CD14-positive monocyte (primary cell): Measurements from ENCODE around the gene HOXB8. TPM values are rescaled to one million over a fixed set of nuclear protein-coding genes. Genes with fewer than 3 reads are reported as not detected.

Source experiments
- DNase-seq, 3 donors: peaks; one replicate each; pipeline ENCODE4 v3.0.0-alpha.2; 2011 to 2022
- H2AFZ ChIP-seq: 2 replicates; pipeline ENCODE4 v1.6.0; 2012; ENCODE audit warnings: mild to moderate bottlenecking, low read depth, low read length, inconsistent platforms; ENCODE audit not compliant: insufficient read depth, poor library complexity, severe bottlenecking
- H3K27ac ChIP-seq, 2 donors: 1 replicate in 1 of 2; 2 replicates in 1 of 2; pipeline ENCODE4 v1.5.1; 2012 to 2013; ENCODE audit warnings: low read length in 2 of 2, control low read depth in 1 of 2, inconsistent platforms in 1 of 2, low read depth in 1 of 2, mild to moderate bottlenecking in 1 of 2
- H3K27me3 ChIP-seq, 2 donors: one replicate each; pipeline versions ENCODE4 v1.6.0 to v1.6.1; 2011 to 2013; ENCODE audit warnings: low read length in 2 of 2; ENCODE audit not compliant: control insufficient read depth in 2 of 2, insufficient read depth in 2 of 2
- H3K36me3 ChIP-seq, 2 donors: replicated peaks in 1 of 2; 1 replicate in 1 of 2; 2 replicates in 1 of 2; pipeline versions ENCODE4 v1.5.1 to v1.6.1; 2012 to 2013; ENCODE audit warnings: low read length in 2 of 2, control low read depth in 1 of 2, inconsistent platforms in 1 of 2, mild to moderate bottlenecking in 1 of 2; ENCODE audit not compliant: insufficient read depth in 2 of 2, control insufficient read depth in 1 of 2
- H3K4me1 ChIP-seq, 2 donors: 1 replicate in 1 of 2; 2 replicates in 1 of 2; pipeline versions ENCODE4 v1.5.1 to v1.6.1; 2012 to 2013; ENCODE audit warnings: low read length in 2 of 2, control low read depth in 1 of 2, inconsistent platforms in 1 of 2, mild to moderate bottlenecking in 1 of 2, moderate library complexity in 1 of 2; ENCODE audit not compliant: insufficient read depth in 2 of 2, control insufficient read depth in 1 of 2
- H3K4me2 ChIP-seq: replicated peaks from 2 replicates; pipeline ENCODE3; 2012; ENCODE audit warnings: low read length, moderate library complexity, mild to moderate bottlenecking; ENCODE audit not compliant: poor library complexity, severe bottlenecking; ENCODE audit errors: extremely low read depth
- H3K4me3 ChIP-seq, 3 experiments: fragments of 200-600 bp in 1 of 3; sonication (generic) in 1 of 3; replicated peaks in 1 of 3; 1 replicate in 2 of 3; 2 replicates in 1 of 3; pipeline ENCODE4 v1.5.1; 2011 to 2013; ENCODE audit warnings: low read length in 3 of 3, mild to moderate bottlenecking in 3 of 3, control low read depth in 2 of 3, low read depth in 2 of 3, inconsistent platforms in 1 of 3, moderate library complexity in 1 of 3
- H3K79me2 ChIP-seq: 2 replicates; pipeline ENCODE4 v1.6.0; 2012; ENCODE audit warnings: mild to moderate bottlenecking, control low read depth, inconsistent platforms, low read length, moderate library complexity; ENCODE audit not compliant: insufficient read depth
- H3K9ac ChIP-seq: 2 replicates; pipeline ENCODE4 v1.6.0; 2017; ENCODE audit warnings: low read length, mild to moderate bottlenecking; ENCODE audit not compliant: insufficient read depth, poor library complexity, severe bottlenecking
- H3K9me3 ChIP-seq, 2 donors: replicated peaks in 1 of 2; 1 replicate in 1 of 2; 2 replicates in 1 of 2; pipeline versions ENCODE4 v1.5.1 to v1.6.1; 2012 to 2013; ENCODE audit warnings: low read length in 2 of 2, control low read depth in 1 of 2; ENCODE audit not compliant: control insufficient read depth in 1 of 2, insufficient read depth in 1 of 2
- H4K20me1 ChIP-seq: 2 replicates; pipeline ENCODE4 v1.6.0; 2012; ENCODE audit warnings: mild to moderate bottlenecking, low read length, control low read depth, moderate library complexity; ENCODE audit not compliant: insufficient read depth
- H3K27ac Mint-ChIP-seq, 7 donors: one replicate each; pipeline ENCODE4 v1.8.0; 2020; ENCODE audit warnings: mild to moderate bottlenecking in 7 of 7, mixed read lengths in 7 of 7, moderate library complexity in 6 of 7, inconsistent platforms in 2 of 7
- H3K27me3 Mint-ChIP-seq, 3 donors: one replicate each; pipeline ENCODE4 v1.8.0; 2021 to 2022; ENCODE audit warnings: low read depth in 3 of 3, mild to moderate bottlenecking in 3 of 3, mixed read lengths in 3 of 3, moderate library complexity in 3 of 3, inconsistent platforms in 1 of 3
- H3K36me3 Mint-ChIP-seq, 2 donors: one replicate each; pipeline ENCODE4 v1.8.0; 2020; ENCODE audit warnings: mixed read lengths in 2 of 2, inconsistent platforms in 1 of 2, mild to moderate bottlenecking in 1 of 2
- H3K4me1 Mint-ChIP-seq: one replicate; pipeline ENCODE4 v1.8.0; 2020; ENCODE audit warnings: mild to moderate bottlenecking, mixed read lengths
- H3K4me3 Mint-ChIP-seq, 2 donors: one replicate each; pipeline ENCODE4 v1.8.0; 2020; ENCODE audit warnings: mild to moderate bottlenecking in 2 of 2, mixed read lengths in 2 of 2, moderate library complexity in 1 of 2
- H3K9me3 Mint-ChIP-seq, 7 donors: one replicate each; pipeline ENCODE4 v1.8.0; 2020 to 2022; ENCODE audit warnings: mixed read lengths in 7 of 7, mild to moderate bottlenecking in 6 of 7, moderate library complexity in 6 of 7, inconsistent platforms in 2 of 7
- WGBS: methylation state at CpG from one replicate; pipeline ENCODE4 v1.1.5; 2013; ENCODE audit warnings: missing lambda C conversion rate; ENCODE audit not compliant: insufficient coverage; 5-methylcytosine and 5-hydroxymethylcytosine counted together
- intact Hi-C, 2 donors: fragments of 100-400 bp; cut with micrococcal nuclease; formaldehyde crosslinking; loops; one replicate each; pipeline versions ENCODE4 v1.15.0 to v1.15.1; 2023
- polyA plus RNA-seq, 3 donors: library from polyadenylated mRNA; depleted of rRNA in 1 of 3; unstranded in 2 of 3; stranded (reverse) in 1 of 3; fragments of 300-500 nt in 2 of 3; fragments of >200 nt in 1 of 3; fragmentation: Illumina TruSeq in 2 of 3; gene quantifications; 1 replicate in 2 of 3; 2 replicates in 1 of 3; pipeline ENCODE4 v1.2.3, GENCODE V29; 2012 to 2021
- TF ChIP-seq, protein P1 (sequence below): fragments of 200-600 bp; IDR thresholded peaks from one replicate; pipeline ENCODE4 v1.8.0; 2022; ENCODE audit warnings: antibody characterized with exemption, mild to moderate bottlenecking

Gene HOXB8
- polyA plus RNA-seq, 3 donors: not detected

GRCh38 chr17:48584223-48584741 is 30.8 kb downstream of the HOXB8 start:
- no peak overlapping the region for H3K4me2 ChIP-seq
- Mint-ChIP-seq H3K4me3 (peak overlapping the region in 1 of 2 donors; percentile 99), H3K27me3 (peaks cover 97 to 100% (median 98%) of the 10 kb centered on the region in 3 donors), H3K36me3 (peaks cover 14 to 33% of the 10 kb centered on the region in 2 donors), H3K9me3 (peaks cover 0 to 36% (median 28%) of the 10 kb centered on the region in 7 donors), H3K27ac (no peak overlapping the region), H3K4me1 (peaks cover 53% of the 10 kb centered on the region)
- H3K4me3 ChIP-seq: no peak overlapping the region
- H3K4me1 ChIP-seq: peaks cover 33 to 46% of the 10 kb centered on the region in 2 donors
- H4K20me1 ChIP-seq: no peaks in the 10 kb centered on the region
- no peak overlapping the region for H3K9ac ChIP-seq
- peaks cover 92 to 99% of the 10 kb centered on the region in 2 donors for H3K27me3 ChIP-seq
- H3K79me2 ChIP-seq: no peaks in the 10 kb centered on the region
- H3K27ac ChIP-seq: no peak overlapping the region
- TF ChIP-seq, protein P1, sequence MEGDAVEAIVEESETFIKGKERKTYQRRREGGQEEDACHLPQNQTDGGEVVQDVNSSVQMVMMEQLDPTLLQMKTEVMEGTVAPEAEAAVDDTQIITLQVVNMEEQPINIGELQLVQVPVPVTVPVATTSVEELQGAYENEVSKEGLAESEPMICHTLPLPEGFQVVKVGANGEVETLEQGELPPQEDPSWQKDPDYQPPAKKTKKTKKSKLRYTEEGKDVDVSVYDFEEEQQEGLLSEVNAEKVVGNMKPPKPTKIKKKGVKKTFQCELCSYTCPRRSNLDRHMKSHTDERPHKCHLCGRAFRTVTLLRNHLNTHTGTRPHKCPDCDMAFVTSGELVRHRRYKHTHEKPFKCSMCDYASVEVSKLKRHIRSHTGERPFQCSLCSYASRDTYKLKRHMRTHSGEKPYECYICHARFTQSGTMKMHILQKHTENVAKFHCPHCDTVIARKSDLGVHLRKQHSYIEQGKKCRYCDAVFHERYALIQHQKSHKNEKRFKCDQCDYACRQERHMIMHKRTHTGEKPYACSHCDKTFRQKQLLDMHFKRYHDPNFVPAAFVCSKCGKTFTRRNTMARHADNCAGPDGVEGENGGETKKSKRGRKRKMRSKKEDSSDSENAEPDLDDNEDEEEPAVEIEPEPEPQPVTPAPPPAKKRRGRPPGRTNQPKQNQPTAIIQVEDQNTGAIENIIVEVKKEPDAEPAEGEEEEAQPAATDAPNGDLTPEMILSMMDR: no peak
- peaks cover 0 to 18% of the 10 kb centered on the region in 2 donors for H3K9me3 ChIP-seq
- intact Hi-C loops: no loop called here
- H2AFZ ChIP-seq: no peak overlapping the region
- WGBS: no CpG with 5 or more reads among the region's 2 CpGs
- no peak for DNase-seq
- no peaks in the 10 kb centered on the region for H3K36me3 ChIP-seq

- Histone ChIP-seq H3K4me1 (peaks cover 38 to 51% of the 10 kb centered on the region in 2 donors), H2AFZ (no peak overlapping the region), H3K27me3 (peaks cover 92 to 99% of the 10 kb centered on the region in 2 donors), H4K20me1 (no peaks in the 10 kb centered on the region), H3K9me3 (peaks cover 0 to 23% of the 10 kb centered on the region in 2 donors), H3K27ac (no peak overlapping the region), H3K4me3 (no peak overlapping the region), H3K9ac (no peak overlapping the region), H3K4me2 (no peak overlapping the region), H3K36me3 (no peaks in the 10 kb centered on the region), H3K79me2 (no peaks in the 10 kb centered on the region)
- TF ChIP-seq, protein P1: no peak
- H3K27me3 Mint-ChIP-seq: peaks cover 97 to 100% (median 98%) of the 10 kb centered on the region in 3 donors
- peaks cover 19 to 38% of the 10 kb centered on the region in 2 donors for H3K36me3 Mint-ChIP-seq
- peaks cover 3 to 41% (median 29%) of the 10 kb centered on the region in 7 donors for H3K9me3 Mint-ChIP-seq
- intact Hi-C loops: no loop called here
- no peak overlapping the region for H3K27ac Mint-ChIP-seq
- peaks cover 57% of the 10 kb centered on the region for H3K4me1 Mint-ChIP-seq
- H3K4me3 Mint-ChIP-seq: peak overlapping the region in 1 of 2 donors; percentile 99
- no peak for DNase-seq
- WGBS: no CpG with 5 or more reads among the region's 3 CpGs
Measured at GRCh38 chr17:48583708-48584222, 31.3 kb downstream of the HOXB8 start.
